GM23338 (cell line): ENCODE measurements around the gene ALPL. TPM values are rescaled to one million over a fixed set of nuclear protein-coding genes. Genes with fewer than 3 reads are reported as not detected.

Source experiments
- ATAC-seq: fragments of 200-7000 bp; cut with Tn5 transposase; 3 replicates; pipeline ENCODE4 v1.9.1; 2020
- DNase-seq: peaks from one replicate; pipeline ENCODE4 v3.0.0-alpha.2; 2015; ENCODE audit warnings: low spot score
- H2AFZ ChIP-seq: fragments of 200-600 bp; sonication (generic); 2 replicates; pipeline ENCODE4 v1.8.0; 2016; ENCODE audit warnings: antibody characterized with exemption, mild to moderate bottlenecking, moderate library complexity
- H3F3A ChIP-seq: fragments of 200-600 bp; sonication (generic); replicated peaks from 2 replicates; pipeline ENCODE4 v1.8.0; 2017; ENCODE audit warnings: antibody characterized with exemption, mixed run types, low read depth
- H3K27ac ChIP-seq: fragments of 200-600 bp; sonication (generic); 2 replicates; pipeline ENCODE4 v1.6.1; 2016; ENCODE audit warnings: low read depth
- H3K27me3 ChIP-seq: fragments of 200-600 bp; sonication (generic); 2 replicates; pipeline ENCODE4 v1.8.0; 2016; ENCODE audit warnings: mild to moderate bottlenecking, mixed run types, moderate library complexity; ENCODE audit not compliant: insufficient read depth
- H3K36me3 ChIP-seq: fragments of 200-600 bp; sonication (generic); 2 replicates; pipeline ENCODE4 v1.8.0; 2016; ENCODE audit warnings: mild to moderate bottlenecking; ENCODE audit not compliant: insufficient read depth
- H3K4me1 ChIP-seq: fragments of 200-600 bp; sonication (generic); 2 replicates; pipeline ENCODE4 v1.8.0; 2016; ENCODE audit warnings: mild to moderate bottlenecking, moderate library complexity; ENCODE audit not compliant: insufficient read depth
- H3K4me2 ChIP-seq: fragments of 200-600 bp; sonication (generic); 2 replicates; pipeline ENCODE4 v1.7.1; 2017; ENCODE audit warnings: mixed run types
- H3K4me3 ChIP-seq: fragments of 200-600 bp; sonication (generic); 2 replicates; pipeline ENCODE4 v1.6.1; 2016; ENCODE audit warnings: mixed run types
- H3K79me2 ChIP-seq: fragments of 200-600 bp; sonication (generic); replicated peaks from 2 replicates; pipeline ENCODE4 v1.8.0; 2017; ENCODE audit warnings: mild to moderate bottlenecking; ENCODE audit not compliant: insufficient read depth
- H3K9me2 ChIP-seq: fragments of 200-600 bp; sonication (generic); 2 replicates; pipeline ENCODE4 v1.8.0; 2017; ENCODE audit not compliant: insufficient read depth
- H4K20me1 ChIP-seq: fragments of 200-600 bp; sonication (generic); replicated peaks from 2 replicates; pipeline ENCODE4 v1.8.0; 2017; ENCODE audit warnings: mild to moderate bottlenecking; ENCODE audit not compliant: insufficient read depth
- H3K27ac Mint-ChIP-seq: 2 replicates; pipeline ENCODE4 v1.8.0; 2020; ENCODE audit warnings: inconsistent platforms, mild to moderate bottlenecking, moderate library complexity, mixed read lengths
- H3K27me3 Mint-ChIP-seq: 3 replicates; pipeline ENCODE4 v1.8.0; 2022; ENCODE audit warnings: low read depth, mild to moderate bottlenecking, moderate library complexity, mixed read lengths, inconsistent platforms; ENCODE audit not compliant: insufficient read depth, poor library complexity
- H3K36me3 Mint-ChIP-seq: 3 replicates; pipeline ENCODE4 v1.8.0; 2021; ENCODE audit warnings: low read depth, mild to moderate bottlenecking, inconsistent platforms, moderate library complexity, mixed read lengths
- H3K4me1 Mint-ChIP-seq: 3 replicates; pipeline ENCODE4 v1.8.0; 2020; ENCODE audit warnings: mild to moderate bottlenecking, inconsistent platforms, mixed read lengths
- H3K4me3 Mint-ChIP-seq: 3 replicates; pipeline ENCODE4 v1.8.0; 2021; ENCODE audit warnings: moderate library complexity, mild to moderate bottlenecking, inconsistent platforms, mixed read lengths
- H3K9me3 Mint-ChIP-seq: 3 replicates; pipeline ENCODE4 v1.8.0; 2020; ENCODE audit warnings: moderate library complexity, mild to moderate bottlenecking, inconsistent platforms, mixed read lengths
- CREB1 ChIP-seq: fragments of 250-450 bp; sonication (Bioruptor Pico); IDR thresholded peaks from 2 replicates; pipeline ENCODE4 v1.5.0; 2020; ENCODE audit warnings: low read depth, mild to moderate bottlenecking, moderate library complexity
- ETS1 ChIP-seq: IDR thresholded peaks from 2 replicates; pipeline ENCODE4 v1.6.1; 2016; ENCODE audit warnings: antibody characterized with exemption
- NANOG ChIP-seq: IDR thresholded peaks from 2 replicates; pipeline ENCODE4 v1.6.1; 2016; ENCODE audit warnings: antibody characterized with exemption, borderline replicate concordance
- POLR2AphosphoS5 ChIP-seq: IDR thresholded peaks from 2 replicates; pipeline ENCODE4 v1.6.1; 2016; ENCODE audit warnings: antibody characterized with exemption, low read depth
- ZNF462 ChIP-seq: fragments of 250-450 bp; sonication (Bioruptor Pico); IDR thresholded peaks from 2 replicates; pipeline ENCODE4 v1.5.0; 2020; ENCODE audit warnings: mild to moderate bottlenecking, moderate library complexity
- polyA plus RNA-seq: library from polyadenylated mRNA; unstranded; fragments of >200 nt; fragmentation: Nextera tagmentation; extraction: Ambion mirVana; gene quantifications from 2 replicates; pipeline ENCODE4 v1.2.1, GENCODE V29; 2016
- total RNA-seq: library from RNA; depleted of rRNA; stranded (reverse); fragments of >200 nt; shearing (Covaris generic); gene quantifications from 2 replicates; pipeline ENCODE4 v1.2.3, GENCODE V29; 2014

Gene ALPL
- total and polyA plus RNA-seq, 2 experiments from 2014 or later: 116 to 187 TPM

GRCh38 chr1:21620496-21620895, 111.3 kb downstream of the ALPL start:
- H2AFZ ChIP-seq: no peak overlapping the region
- no peaks in the 10 kb centered on the region for H3K36me3 ChIP-seq
- no peaks in the 10 kb centered on the region; the same call in 1 of the 2 replicates for H4K20me1 ChIP-seq
- Mint-ChIP-seq H3K36me3 (no peaks in the 10 kb centered on the region; the same call in 2 of the 3 replicates), H3K4me3 (peak overlapping the region; percentile 30; the same call in 1 of the 3 replicates), H3K9me3 (no peaks in the 10 kb centered on the region; the same call in 2 of the 3 replicates), H3K4me1 (peaks cover 26% of the 10 kb centered on the region), H3K27ac (no peak overlapping the region), H3K27me3 (peaks cover 26% of the 10 kb centered on the region)
- H3K27me3 ChIP-seq: peaks cover 11% of the 10 kb centered on the region
- H3K9me2 ChIP-seq: no peaks in the 10 kb centered on the region
- H3F3A ChIP-seq: peaks cover 4% of the 10 kb centered on the region; the same call in 1 of the 2 replicates
- H3K4me1 ChIP-seq: peaks cover 16% of the 10 kb centered on the region
- no peak for TF ChIP-seq NANOG
- no peak for TF ChIP-seq POLR2AphosphoS5
- no peak for TF ChIP-seq ETS1
- TF ChIP-seq CREB1: no peak
- no peak overlapping the region for H3K4me2 ChIP-seq
- no peak overlapping the region for H3K27ac ChIP-seq
- ATAC-seq: no peak
- DNase-seq: no peak
- no peaks in the 10 kb centered on the region for H3K79me2 ChIP-seq
- no peak overlapping the region for H3K4me3 ChIP-seq

GRCh38 chr1:21621051-21621450, 111.8 kb downstream of the ALPL start:
- H3K4me3 ChIP-seq: 0 out of 2 replicates have a peak overlapping the region, but pooled peaks have one; percentile 57
- no peak overlapping the region for H3K27ac Mint-ChIP-seq
- no peak overlapping the region; the same call in 1 of the 2 replicates for H3K4me2 ChIP-seq

More at GRCh38 chr1:21621051-21621450, 111.8 kb downstream of the ALPL start:
- no peak for TF ChIP-seq ZNF462 (CRISPR knock-in tag)
- no peak for TF ChIP-seq ETS1
- Histone ChIP-seq H4K20me1 (no peaks in the 10 kb centered on the region; the same call in 1 of the 2 replicates), H3K9me2 (no peaks in the 10 kb centered on the region), H3K79me2 (no peaks in the 10 kb centered on the region), H3K27ac (no peak overlapping the region), H2AFZ (no peak overlapping the region), H3K4me1 (peaks cover 16% of the 10 kb centered on the region), H3K27me3 (peaks cover 11% of the 10 kb centered on the region), H3F3A (peaks cover 4% of the 10 kb centered on the region; the same call in 1 of the 2 replicates), H3K36me3 (no peaks in the 10 kb centered on the region)
- DNase-seq (no peak), ATAC-seq (no peak)
- Mint-ChIP-seq H3K4me1 (peaks cover 26% of the 10 kb centered on the region), H3K27me3 (peaks cover 28% of the 10 kb centered on the region), H3K36me3 (no peaks in the 10 kb centered on the region; the same call in 2 of the 3 replicates), H3K9me3 (no peaks in the 10 kb centered on the region), H3K4me3 (peak overlapping the region; percentile 72)
